ENCODE measurements around the gene DMRT1.

Gene DMRT1

GRCh38 chr9:928363-929042 lies 87.0 kb downstream of the DMRT1 start:
- DNase-seq = no peak

GRCh38 chr9:929719-930118 lies 88.2 kb downstream of the DMRT1 start:
- no peak for DNase-seq

DNA sequence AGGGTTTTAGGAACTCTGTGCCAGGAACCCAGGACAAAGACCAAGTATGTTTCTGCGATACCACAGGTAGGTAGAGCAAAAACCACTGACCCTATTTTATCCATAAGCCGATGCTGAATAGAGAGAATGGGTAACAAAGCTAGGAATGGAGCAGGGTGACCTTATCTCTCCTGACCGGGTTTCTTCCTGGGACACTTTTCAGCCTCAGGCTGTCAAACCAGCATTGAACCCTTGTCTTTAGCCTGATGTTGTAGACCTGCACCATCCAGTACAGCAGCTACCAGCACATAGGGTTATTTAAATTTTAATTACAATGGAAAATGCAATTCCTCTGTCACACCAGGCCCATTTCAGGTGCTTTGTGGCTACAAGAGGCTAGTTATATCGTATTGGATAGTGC lies 91.9 kb downstream of the DMRT1 start:
- DNase-seq = no peak

DNA sequence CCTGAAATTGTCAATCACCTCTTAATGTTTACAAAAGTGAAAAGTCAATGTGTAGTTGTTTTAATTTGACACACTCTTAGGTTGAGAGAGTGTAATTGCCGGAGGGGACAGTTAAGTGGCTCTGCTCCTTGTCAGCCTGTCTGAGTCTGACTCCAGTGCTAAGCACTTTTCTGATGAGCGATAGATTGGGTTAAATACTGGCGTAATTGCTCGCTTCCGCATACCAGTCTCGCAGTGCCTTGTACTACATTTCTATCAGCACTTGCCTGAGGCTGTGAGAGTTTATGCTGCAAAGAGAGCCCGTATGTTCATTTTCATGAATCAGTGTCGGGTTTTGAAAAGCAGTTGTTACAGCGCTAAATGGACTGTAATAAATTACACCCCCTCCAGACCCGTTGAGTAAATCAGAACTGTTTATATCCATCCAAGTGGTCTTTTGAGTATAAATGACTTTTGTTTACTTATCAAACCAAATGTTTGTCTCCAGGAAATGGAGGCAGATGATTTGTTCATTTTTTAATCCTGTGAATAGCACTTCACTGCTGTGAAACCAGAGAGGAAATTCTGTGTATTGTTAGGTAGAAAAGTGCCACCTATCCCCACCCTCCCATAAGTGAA lies 94.0 kb downstream of the DMRT1 start:
- peak; percentile 37 for DNase-seq

GRCh38 chr9:942805-943580 lies 101.5 kb downstream of the DMRT1 start:
- DNase-seq = no peak

DNA sequence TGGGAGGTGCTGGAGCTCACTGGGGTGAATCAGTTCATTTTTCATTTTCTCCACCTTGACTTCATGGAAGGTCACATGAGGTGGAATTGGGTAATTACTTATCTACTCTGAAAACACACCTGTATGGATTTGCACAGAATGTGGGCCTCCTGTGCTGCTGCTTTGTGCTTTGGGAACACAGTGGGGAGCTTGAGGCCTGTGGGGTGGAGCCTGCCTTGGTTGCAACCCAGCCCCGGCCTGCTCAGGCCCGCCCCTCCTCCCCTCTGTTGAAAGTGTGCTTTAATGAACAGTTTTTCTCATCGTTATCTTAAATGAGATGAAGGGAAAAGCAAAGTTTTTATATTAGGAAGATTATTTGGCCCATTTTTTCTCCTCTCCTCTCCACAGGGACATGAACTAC lies 106.5 kb downstream of the DMRT1 start:
- no peak for DNase-seq

DNA sequence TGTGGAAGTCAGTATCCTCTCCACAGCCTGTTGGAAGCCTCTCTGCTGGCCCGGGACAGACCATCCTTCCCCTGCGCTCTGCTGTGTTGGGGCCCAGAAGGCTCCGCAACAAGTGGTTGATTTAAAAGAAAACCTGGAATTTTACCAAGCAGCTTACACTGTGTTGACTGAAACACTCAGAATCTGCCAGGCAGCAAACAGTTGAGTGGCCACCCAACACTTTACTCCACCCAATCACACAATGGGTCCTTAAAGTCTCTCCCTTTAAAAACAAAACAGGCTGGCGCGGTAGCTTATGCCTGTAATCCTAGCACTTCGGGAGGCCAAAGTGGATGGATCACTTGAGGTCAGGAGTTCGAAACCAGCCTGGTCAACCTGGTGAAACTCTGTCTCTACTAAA lies 107.0 kb downstream of the DMRT1 start:
- no peak for DNase-seq

- DNase-seq = no peak
Measured at GRCh38 chr9:950139-950538, 108.6 kb downstream of the DMRT1 start.

DNA sequence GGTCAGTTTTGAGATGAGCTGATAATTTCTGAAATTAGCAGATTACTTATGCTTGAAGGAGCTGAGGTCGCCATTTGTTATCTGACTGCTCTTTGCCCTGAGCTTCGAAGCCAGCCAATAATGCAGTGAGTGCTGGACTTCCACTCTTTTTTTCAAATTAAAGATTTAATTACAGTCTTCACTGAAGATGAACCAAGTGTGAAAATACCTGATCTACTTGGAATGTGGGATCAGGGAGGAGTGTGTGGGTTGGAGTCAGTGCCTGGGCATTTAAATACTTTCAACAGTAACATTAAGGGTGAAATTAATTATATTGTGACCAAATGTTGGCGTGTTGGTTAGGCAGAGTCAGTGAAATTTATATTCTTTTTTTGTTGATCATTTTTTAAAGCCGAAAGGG lies 111.0 kb downstream of the DMRT1 start:
- no peak for DNase-seq

- DNase-seq = no peak
Measured at GRCh38 chr9:959105-959504, 117.6 kb downstream of the DMRT1 start.

- no peak for DNase-seq
Measured at GRCh38 chr9:959914-960313, 118.4 kb downstream of the DMRT1 start.

DNA sequence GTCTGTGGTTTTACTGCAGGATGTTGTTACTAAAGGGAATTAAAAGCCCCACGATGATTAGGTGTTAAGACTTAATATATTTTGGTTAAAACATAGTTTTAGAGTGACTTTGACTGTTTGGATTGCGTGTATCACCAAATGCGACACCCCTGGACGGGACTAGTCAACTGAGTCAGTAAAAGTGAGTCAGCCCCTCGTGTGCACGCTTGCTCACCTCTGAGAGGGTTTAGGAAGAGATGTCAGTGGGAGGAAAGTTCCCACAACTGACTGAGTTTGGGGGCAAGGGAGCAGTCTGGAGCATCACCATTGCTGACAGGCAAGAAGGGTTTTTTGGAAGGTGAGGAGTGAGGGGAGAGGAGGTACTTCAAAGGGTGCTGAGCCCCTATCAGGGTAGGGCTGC lies 120.5 kb downstream of the DMRT1 start:
- no peak for DNase-seq

- no peak for DNase-seq
Measured at GRCh38 chr9:965497-965896, 124.0 kb downstream of the DMRT1 start.

DNA sequence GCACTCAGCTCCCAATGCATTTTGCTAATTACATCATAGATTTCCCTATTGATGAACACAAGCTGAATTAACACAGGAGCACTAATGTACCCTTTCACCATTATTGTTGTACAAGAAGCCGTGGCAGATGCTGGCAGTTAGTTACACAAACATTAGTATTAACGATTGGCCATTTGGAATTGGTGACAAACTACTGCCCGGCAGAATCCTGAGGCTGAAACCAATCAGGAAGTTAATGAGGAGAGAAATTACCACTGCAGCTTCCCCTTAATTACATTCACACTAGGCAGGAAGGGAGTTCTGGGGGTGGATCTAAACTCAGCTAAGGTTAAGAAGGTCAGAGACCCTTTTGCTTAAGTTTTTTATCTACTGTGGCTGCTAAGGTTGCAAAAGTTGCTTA lies 125.4 kb downstream of the DMRT1 start:
- DNase-seq = no peak

DNA sequence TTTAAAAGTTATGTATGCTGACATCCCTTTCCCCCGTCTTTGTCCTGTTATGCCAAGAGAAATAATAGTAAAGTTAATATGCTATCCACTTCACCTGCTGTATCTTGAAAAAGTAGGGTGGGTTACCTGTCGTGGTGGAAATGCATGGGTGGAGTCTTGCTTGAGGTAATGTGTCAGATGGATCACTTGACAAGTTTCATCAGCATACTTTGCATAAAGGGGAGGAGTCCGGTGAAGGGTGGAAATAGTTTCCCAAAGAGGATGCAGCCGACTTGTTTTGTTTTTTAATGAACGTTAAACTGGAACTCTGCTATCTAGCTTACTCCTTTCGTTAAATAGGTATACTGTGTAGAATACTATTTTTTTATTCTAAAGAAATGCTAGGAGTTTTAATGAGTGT lies 125.9 kb downstream of the DMRT1 start:
- DNase-seq = no peak

GRCh38 chr9:967903-968641 lies 126.6 kb downstream of the DMRT1 start:
- no peak for DNase-seq

- DNase-seq = no peak
Measured at GRCh38 chr9:969310-970150, 128.0 kb downstream of the DMRT1 start.

GRCh38 chr9:970151-970996 lies 128.9 kb downstream of the DMRT1 start:
- no peak for DNase-seq

GRCh38 chr9:971901-972500 lies 130.5 kb downstream of the DMRT1 start:
- DNase-seq = no peak

DNA sequence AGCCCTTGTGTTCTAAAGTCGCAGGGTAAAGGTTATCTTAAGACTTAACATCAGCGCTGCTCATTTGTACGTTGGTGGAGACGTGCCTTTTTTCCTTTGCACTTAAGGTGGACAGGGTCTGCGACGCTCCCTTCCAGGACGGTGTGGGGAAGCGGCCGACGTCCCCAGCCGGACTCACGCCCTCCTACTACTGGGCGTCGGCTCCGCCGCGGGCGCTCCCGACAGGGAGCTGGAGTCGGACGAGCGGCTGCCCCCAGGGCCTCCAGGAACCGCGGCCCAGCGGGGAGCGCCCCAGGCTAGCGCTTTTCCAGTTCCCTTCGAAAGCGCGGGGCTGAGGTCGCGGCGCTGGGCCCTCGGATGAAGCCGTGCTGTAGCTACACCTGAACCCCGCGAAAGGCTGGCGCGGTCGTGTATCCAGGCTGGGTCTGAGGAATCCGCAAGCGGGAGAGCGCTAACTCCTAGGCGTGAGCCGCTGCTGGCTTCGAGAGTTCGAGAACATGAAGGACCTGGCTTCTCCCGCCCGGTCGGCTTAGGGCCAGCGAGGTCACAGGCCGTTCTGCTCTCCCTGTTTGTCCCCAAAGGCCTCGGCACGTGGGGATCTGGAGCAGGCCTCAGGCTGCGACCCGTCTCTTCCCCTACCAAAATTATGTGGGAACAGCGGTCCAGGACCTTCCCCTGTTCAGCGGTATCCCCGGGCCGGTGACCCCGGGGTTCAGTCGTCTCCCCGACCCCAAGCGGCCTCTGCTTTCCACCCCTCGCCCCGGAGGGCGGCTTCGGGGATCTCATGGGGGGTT lies 131.2 kb downstream of the DMRT1 start:
- DNase-seq = no peak

Measured in NCI-H1694 treated with DMSO at 0.1 percent for 48 hours (cell line).